Pancreas (tissue), 10 donors: ENCODE results near the gene IFNAR1. TPM values are rescaled to one million over a fixed set of nuclear protein-coding genes. Genes with fewer than 3 reads are reported as not detected.

Experiments used
- ATAC-seq, 4 donors: fragments of 200-7000 bp; cut with Tn5 transposase; one replicate each; pipeline versions ENCODE4 v1.8.0 to v1.9.1; 2020; ENCODE audit warnings: mild to moderate bottlenecking in 4 of 4, moderate library complexity in 4 of 4
- DNase-seq, 6 donors: peaks; one replicate each; pipeline ENCODE4 v3.0.0-alpha.2; 2020
- FAIRE-seq: peaks from 2 replicates; lab custom pipeline; 2012; peaks lifted over from hg19 to GRCh38; lab: Jason Lieb, UNC
- H3K27ac ChIP-seq, 4 donors: fragments of 200-600 bp; sonication (generic); 1 replicate in 3 of 4; 2 replicates in 1 of 4; pipeline versions ENCODE4 v1.5.0 to v1.8.0; 2020
- H3K27me3 ChIP-seq, 4 donors: fragments of 200-600 bp; one replicate each; pipeline ENCODE4 v1.8.0; 2021
- H3K36me3 ChIP-seq, 3 donors: fragments of 200-600 bp; sonication (generic) in 1 of 3; one replicate each; pipeline versions ENCODE4 v1.5.0 to v1.8.0; 2020 to 2021
- H3K4me1 ChIP-seq, 3 donors: fragments of 200-600 bp; one replicate each; pipeline ENCODE4 v1.8.0; 2021
- H3K4me3 ChIP-seq, 4 donors: fragments of 200-600 bp; sonication (generic) in 2 of 4; one replicate each; pipeline versions ENCODE4 v1.5.0 to v1.8.0; 2020 to 2021
- H3K9me3 ChIP-seq, 4 donors: fragments of 200-600 bp; one replicate each; pipeline ENCODE4 v1.8.0; 2021
- WGBS, 2 donors: extraction: QIAGEN DNeasy Blood & Tissue Kit; methylation state at CpG; one replicate each; pipeline ENCODE4 v1.1.7; 2013; 5-methylcytosine and 5-hydroxymethylcytosine counted together
- intact Hi-C, 3 donors: fragments of 100-400 bp; cut with DNase I; formaldehyde crosslinking; loops; one replicate each; pipeline versions ENCODE4 v1.11.1 to v1.14.2; 2022
- polyA plus RNA-seq, 2 donors: library from polyadenylated mRNA; stranded (reverse); fragments of 200-250 nt; gene quantifications; one replicate each; pipeline ENCODE4 v1.2.3, GENCODE V29; 2013
- total RNA-seq, 6 donors: library from RNA; stranded (reverse); fragmentation: NEBNext Ultra II Directional in 4 of 6; extraction: Animal tissue kit (Norgen Biotek cat#: 25700) in 4 of 6; gene quantifications; one replicate each; pipeline versions ENCODE4 v1.2.1 to v1.2.4, GENCODE V29; 2021 to 2023
- TF ChIP-seq, protein P1 (sequence below), 4 donors: fragments of 200-600 bp; sonication (generic) in 3 of 4; IDR thresholded peaks; one replicate each; pipeline versions ENCODE4 v1.5.0 to v1.8.0; 2021; ENCODE audit warnings: antibody characterized with exemption in 4 of 4
- donor health status: healthy with polysubstance abuse.
- donor health status: DM: no; HTN: no; CAD: no; lungs with moderate emphysema.
- donor health status: DM: no; HTN: no; CAD: no.
- donor health status: control.
- donor health status: control.
- donor health status: Bipolar disorder and iron deficiency.
- donor health status: DM: yes; HTN: yes; CAD: no.
- donor health status: DM: no; HTN: no; CAD: no.
- donor health status: DM: no; HTN: no; CAD: no.
- donor health status: DM: yes; HTN: yes; CAD: no.

IFNAR1 gene
- total and polyA plus RNA-seq, 8 donors, result 7.5 to 48.5 (median 23.1) TPM

DNA sequence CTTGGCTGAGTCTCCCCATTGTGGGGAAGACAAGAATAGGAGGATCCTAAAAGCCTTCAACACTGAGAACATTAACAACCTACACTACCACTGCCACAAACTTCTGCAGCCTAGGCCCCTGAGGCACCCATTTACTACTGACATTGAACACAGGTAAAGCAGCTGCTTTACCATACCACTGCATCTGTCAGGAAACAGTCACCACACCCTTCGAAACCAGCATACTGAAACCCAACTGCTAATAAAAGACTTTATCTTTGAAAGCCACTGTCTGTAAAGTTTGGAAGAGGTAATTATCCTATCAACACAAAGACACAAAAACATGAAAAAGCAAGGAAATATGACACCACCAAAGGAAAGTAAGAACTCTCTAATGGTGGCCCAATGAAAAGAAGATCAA is 7.4 kb downstream of the IFNAR1 start:
- TF ChIP-seq, protein P1, sequence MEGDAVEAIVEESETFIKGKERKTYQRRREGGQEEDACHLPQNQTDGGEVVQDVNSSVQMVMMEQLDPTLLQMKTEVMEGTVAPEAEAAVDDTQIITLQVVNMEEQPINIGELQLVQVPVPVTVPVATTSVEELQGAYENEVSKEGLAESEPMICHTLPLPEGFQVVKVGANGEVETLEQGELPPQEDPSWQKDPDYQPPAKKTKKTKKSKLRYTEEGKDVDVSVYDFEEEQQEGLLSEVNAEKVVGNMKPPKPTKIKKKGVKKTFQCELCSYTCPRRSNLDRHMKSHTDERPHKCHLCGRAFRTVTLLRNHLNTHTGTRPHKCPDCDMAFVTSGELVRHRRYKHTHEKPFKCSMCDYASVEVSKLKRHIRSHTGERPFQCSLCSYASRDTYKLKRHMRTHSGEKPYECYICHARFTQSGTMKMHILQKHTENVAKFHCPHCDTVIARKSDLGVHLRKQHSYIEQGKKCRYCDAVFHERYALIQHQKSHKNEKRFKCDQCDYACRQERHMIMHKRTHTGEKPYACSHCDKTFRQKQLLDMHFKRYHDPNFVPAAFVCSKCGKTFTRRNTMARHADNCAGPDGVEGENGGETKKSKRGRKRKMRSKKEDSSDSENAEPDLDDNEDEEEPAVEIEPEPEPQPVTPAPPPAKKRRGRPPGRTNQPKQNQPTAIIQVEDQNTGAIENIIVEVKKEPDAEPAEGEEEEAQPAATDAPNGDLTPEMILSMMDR (IDR thresholded peaks at IDR 0.05), result no peak
- Histone ChIP-seq H3K4me1 (peaks cover 0 to 16% (median 10%) of the 10 kb centered on the region in 3 donors), H3K9me3 (no peaks in the 10 kb centered on the region), H3K27me3 (no peaks in the 10 kb centered on the region), H3K36me3 (peaks cover 0 to 7% (median 0%) of the 10 kb centered on the region in 3 donors), H3K4me3 (no peak overlapping the region), H3K27ac (no peak overlapping the region)
- ATAC-seq (no peak), DNase-seq (no peak), FAIRE-seq (no peak)
- intact Hi-C loops, result no loop called here
- 97 to 100% methylated on average over 1 of the region's 1 CpG for WGBS, 2 donors

DNA sequence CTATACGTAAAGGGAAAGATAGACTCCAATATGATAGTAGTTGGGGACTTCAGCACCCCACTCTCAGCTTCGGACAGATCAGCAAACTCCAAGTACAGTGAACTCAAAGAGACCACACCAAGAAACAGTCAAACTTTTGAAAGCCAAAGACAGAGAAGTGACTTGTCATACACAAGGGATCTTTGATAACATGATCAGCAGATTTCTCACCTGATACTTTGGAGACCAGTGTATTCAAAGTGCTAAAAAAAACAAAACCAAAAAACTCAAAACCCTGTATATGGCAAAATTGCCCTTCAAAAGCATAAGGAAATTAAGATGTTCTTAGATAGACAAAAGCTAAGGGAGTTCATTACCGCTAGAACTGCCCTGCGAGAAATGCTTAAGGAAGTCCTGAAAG is 9.4 kb downstream of the IFNAR1 start:
- ATAC-seq (no peak), DNase-seq (no peak), FAIRE-seq (no peak)
- 74 to 95% methylated on average over 4 of the region's 4 CpGs for WGBS, 2 donors
- Histone ChIP-seq H3K9me3 (no peaks in the 10 kb centered on the region), H3K4me1 (no peaks in the 10 kb centered on the region), H3K27me3 (no peaks in the 10 kb centered on the region), H3K4me3 (no peak overlapping the region), H3K27ac (no peak overlapping the region), H3K36me3 (peaks cover 0 to 7% (median 0%) of the 10 kb centered on the region in 3 donors)
- intact Hi-C loops, result no loop called here
- TF ChIP-seq, protein P1 (IDR thresholded peaks at IDR 0.05), result no peak

DNA sequence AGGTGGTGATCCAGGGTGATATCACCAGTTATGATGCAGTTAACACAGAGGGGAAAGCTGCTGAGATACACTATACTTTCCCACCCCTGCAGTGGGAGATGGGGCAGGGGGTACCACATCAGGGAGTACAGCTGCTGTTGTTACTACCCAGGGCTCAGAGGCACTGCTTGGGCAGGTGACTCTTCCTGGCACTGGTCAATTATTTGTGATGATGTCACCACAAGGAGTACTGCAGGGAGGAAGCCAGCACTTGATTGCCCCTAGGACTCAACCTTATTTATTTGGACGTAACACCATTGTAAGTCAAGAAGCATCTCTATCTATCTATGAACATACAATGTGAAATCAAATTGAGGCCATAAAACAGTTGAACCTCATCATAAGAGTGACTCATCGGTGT is 10.1 kb downstream of the IFNAR1 start:
- WGBS, 2 donors, result 89 to 90% methylated on average over 2 of the region's 2 CpGs
- H3K9me3 ChIP-seq, result no peaks in the 10 kb centered on the region
- intact Hi-C loops, result no loop called here
- DNase-seq (no peak), ATAC-seq (peak in 2 of 4 donors; percentile 42 to 48), FAIRE-seq (no peak)
- H3K4me3 ChIP-seq, result no peak overlapping the region
- peaks cover 0 to 7% (median 0%) of the 10 kb centered on the region in 3 donors for H3K36me3 ChIP-seq
- TF ChIP-seq, protein P1 (IDR thresholded peaks at IDR 0.05), result no peak
- H3K27me3 ChIP-seq, result no peaks in the 10 kb centered on the region
- no peaks in the 10 kb centered on the region for H3K4me1 ChIP-seq
- H3K27ac ChIP-seq, result no peak overlapping the region

DNA sequence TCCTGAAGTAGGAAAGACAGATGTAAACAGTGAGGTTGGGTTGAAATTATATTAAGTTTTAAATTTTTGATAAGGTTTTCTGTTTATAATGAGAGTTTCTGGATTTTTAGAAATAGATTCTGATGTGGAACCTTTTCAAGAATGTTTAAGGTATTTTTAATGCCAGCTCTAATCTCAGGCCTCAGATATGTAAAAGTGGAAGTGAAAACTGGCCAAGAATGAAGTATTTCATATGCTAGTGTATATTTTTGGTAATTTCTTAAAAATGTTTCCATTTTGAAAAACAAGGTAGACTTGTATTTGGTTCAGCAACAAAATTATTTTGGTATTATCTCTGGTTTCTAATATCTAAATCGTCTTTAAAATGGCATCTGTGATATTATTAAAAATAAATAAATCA is 14.4 kb downstream of the IFNAR1 start:
- Histone ChIP-seq H3K27ac (no peak overlapping the region), H3K4me3 (no peak overlapping the region), H3K4me1 (no peaks in the 10 kb centered on the region), H3K9me3 (no peaks in the 10 kb centered on the region), H3K36me3 (peaks cover 0 to 14% (median 8%) of the 10 kb centered on the region in 3 donors), H3K27me3 (no peaks in the 10 kb centered on the region)
- TF ChIP-seq, protein P1 (IDR thresholded peaks at IDR 0.05), result no peak
- WGBS, 2 donors, result 88 to 95% methylated on average over 1 of the region's 1 CpG
- FAIRE-seq, result no peak
- no peak for DNase-seq
- no peak for ATAC-seq
- intact Hi-C loops, result no loop called here

DNA sequence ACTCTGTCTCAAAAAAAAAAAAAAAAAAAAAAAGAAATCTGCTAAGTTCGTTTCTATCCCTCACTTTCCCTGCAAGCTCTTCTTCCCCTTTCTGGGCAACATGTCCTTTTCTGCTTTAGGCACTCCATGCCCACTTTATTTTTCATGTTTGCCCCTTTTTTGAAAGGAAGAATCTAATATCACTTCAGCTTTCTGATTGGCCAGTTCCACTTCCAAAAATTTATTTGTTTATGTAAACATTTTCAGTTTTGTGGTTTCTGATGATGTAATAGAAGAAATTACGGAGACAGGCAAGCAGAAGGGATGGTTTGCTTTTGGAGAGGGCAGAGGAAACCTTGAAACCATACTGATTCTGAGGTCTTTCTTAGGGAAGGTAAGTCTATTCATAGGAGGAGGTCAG is 15.1 kb downstream of the IFNAR1 start:
- no peak overlapping the region for H3K4me3 ChIP-seq
- peaks cover 0 to 16% (median 8%) of the 10 kb centered on the region in 3 donors for H3K36me3 ChIP-seq
- no peaks in the 10 kb centered on the region for H3K4me1 ChIP-seq
- H3K27me3 ChIP-seq, result no peaks in the 10 kb centered on the region
- WGBS, 2 donors, result 60 to 81% methylated on average over 2 of the region's 2 CpGs
- TF ChIP-seq, protein P1 (IDR thresholded peaks at IDR 0.05), result no peak
- no peak overlapping the region for H3K27ac ChIP-seq
- peak in 1 of 4 donors; percentile 11 for ATAC-seq
- no peaks in the 10 kb centered on the region for H3K9me3 ChIP-seq
- no peak for FAIRE-seq
- intact Hi-C loops, result no loop called here
- DNase-seq, result no peak
